HepG2 (cell line): ENCODE results near the gene COL5A2. TPM values are rescaled to one million over a fixed set of nuclear protein-coding genes. Genes with fewer than 3 reads are reported as not detected.

Source experiments
- ATAC-seq: fragments of 200-7000 bp; cut with Tn5 transposase; 3 replicates; pipeline ENCODE4 v1.9.1; 2020; ENCODE audit warnings: mild to moderate bottlenecking, moderate library complexity
- BruUV-seq: library from RNA; stranded (reverse); fragments of 400-500 nt; replicated peaks from 2 replicates; lab custom pipeline; 2021; lab: Mats Ljungman, UMichigan
- CTCF ChIA-PET: fragments of 300-600 bp; formaldehyde crosslinking; extraction: SDS; loops from one replicate; lab custom pipeline; 2021; ENCODE audit warnings: low total read pairs, inconsistent platforms, low intra/inter-chr PET ratio; lab: Yijun Ruan, JAX
- POLR2A ChIA-PET: fragments of 350-600 bp; sonication (Branson Sonifier 250); formaldehyde crosslinking; loops from one replicate; lab custom pipeline; 2020; ENCODE audit warnings: antibody characterized with exemption, inconsistent platforms; lab: Yijun Ruan, JAX
- DNase-seq: peaks from one replicate; pipeline ENCODE4 v3.0.0-alpha.2; 2015; ENCODE audit warnings: low spot score
- FAIRE-seq: peaks from 3 replicates; lab custom pipeline; 2011; peaks lifted over from hg19 to GRCh38; lab: Jason Lieb, UNC
- H2AFZ ChIP-seq: one replicate; pipeline ENCODE4 v1.6.1; 2011; ENCODE audit warnings: low read length, inconsistent platforms
- H3K27ac ChIP-seq: fragments of 300-600 bp; 3 replicates; pipeline ENCODE4 v1.8.0; 2011; ENCODE audit warnings: mixed run types, mild to moderate bottlenecking, mixed read lengths, low read length, inconsistent platforms; ENCODE audit not compliant: insufficient read depth; ENCODE audit errors: extremely low read length
- H3K27me3 ChIP-seq, 2 experiments: fragments of 200-600 bp in 1 of 2; 2 replicates in 1 of 2; 3 replicates in 1 of 2; pipeline versions ENCODE4 v1.6.0 to v1.8.0; 2011; ENCODE audit warnings: low read length in 2 of 2, mild to moderate bottlenecking in 2 of 2, moderate library complexity in 2 of 2, inconsistent platforms in 1 of 2; ENCODE audit not compliant: insufficient read depth in 2 of 2, control insufficient read depth in 1 of 2
- H3K36me3 ChIP-seq, 2 experiments: fragments of 200-600 bp in 1 of 2; replicated peaks in 1 of 2; 2 replicates in 1 of 2; 3 replicates in 1 of 2; pipeline versions ENCODE4 v1.5.1 to v1.8.0; 2011; ENCODE audit warnings: low read length in 2 of 2, inconsistent platforms in 1 of 2; ENCODE audit not compliant: insufficient read depth in 2 of 2, control insufficient read depth in 1 of 2
- H3K4me1 ChIP-seq: 2 replicates; pipeline ENCODE4 v1.5.1; 2012; ENCODE audit warnings: low read length, inconsistent platforms; ENCODE audit not compliant: insufficient read depth
- H3K4me2 ChIP-seq: 2 replicates; pipeline ENCODE4 v1.6.0; 2011; ENCODE audit warnings: low read depth, low read length, inconsistent platforms
- H3K4me3 ChIP-seq, 3 experiments: fragments of 200-600 bp in 1 of 3; sonication (generic), shearing (Covaris generic) in 1 of 3; replicated peaks in 1 of 3; 2 replicates each; pipeline ENCODE4 v1.5.1; 2011 to 2016; ENCODE audit warnings: low read length in 3 of 3, inconsistent platforms in 2 of 3, low read depth in 2 of 3, mild to moderate bottlenecking in 2 of 3, control low read depth in 1 of 3, mixed read lengths in 1 of 3; ENCODE audit not compliant: insufficient read depth in 1 of 3
- H3K79me2 ChIP-seq: one replicate; pipeline ENCODE4 v1.6.1; 2011; ENCODE audit warnings: low read length, inconsistent platforms; ENCODE audit not compliant: insufficient read depth
- H3K9ac ChIP-seq: 2 replicates; pipeline ENCODE4 v1.6.0; 2011; ENCODE audit warnings: mild to moderate bottlenecking, low read depth, low read length, inconsistent platforms; ENCODE audit not compliant: insufficient read depth
- H3K9me3 ChIP-seq: 2 replicates; pipeline ENCODE4 v1.5.1; 2012; ENCODE audit warnings: mild to moderate bottlenecking, low read length
- H4K20me1 ChIP-seq: 2 replicates; pipeline ENCODE4 v1.6.0; 2011; ENCODE audit warnings: inconsistent platforms, mild to moderate bottlenecking, low read length, moderate library complexity; ENCODE audit not compliant: insufficient read depth
- HOMEZ ChIP-seq: IDR thresholded peaks from 2 replicates; pipeline ENCODE4 v1.6.1; 2016; ENCODE audit warnings: low read depth
- KMT2B ChIP-seq: IDR thresholded peaks from 2 replicates; pipeline ENCODE4 v1.6.1; 2016; ENCODE audit warnings: missing genetic modification reagents, missing compliant biosample characterization
- NAIF1 ChIP-seq: sonication (generic); formaldehyde crosslinking; IDR thresholded peaks from 2 replicates; pipeline ENCODE4 v1.5.0; 2020; ENCODE audit warnings: mild to moderate bottlenecking, missing genetic modification reagents, borderline replicate concordance
- NCOA1 ChIP-seq: sonication (generic); formaldehyde crosslinking; IDR thresholded peaks from 2 replicates; pipeline ENCODE4 v1.9.0; 2021; ENCODE audit warnings: missing genetic modification reagents
- NR2C2 ChIP-seq: sonication (generic); formaldehyde crosslinking; IDR thresholded peaks from 2 replicates; pipeline ENCODE4 v1.4.0; 2020; ENCODE audit warnings: missing genetic modification reagents, mild to moderate bottlenecking, moderate library complexity, borderline replicate concordance
- NR2F1 ChIP-seq, 2 experiments: fragments of 450-650 bp in 1 of 2; formaldehyde crosslinking in 1 of 2; IDR thresholded peaks; 2 replicates each; pipeline versions ENCODE4 v1.5.0 to v1.6.1; 2016 to 2020; ENCODE audit warnings: mild to moderate bottlenecking in 1 of 2, missing compliant biosample characterization in 1 of 2, missing genetic modification reagents in 1 of 2, moderate library complexity in 1 of 2
- NR2F2 ChIP-seq: IDR thresholded peaks from 2 replicates; pipeline ENCODE4 v1.6.1; 2012; ENCODE audit warnings: low read depth, inconsistent platforms, borderline replicate concordance
- NR2F6 ChIP-seq, 2 experiments: IDR thresholded peaks; 2 replicates each; pipeline ENCODE4 v1.6.1; 2016; ENCODE audit warnings: antibody characterized with exemption in 1 of 2, mild to moderate bottlenecking in 1 of 2
- RAD21 ChIP-seq: fragments of 450-650 bp; formaldehyde crosslinking; IDR thresholded peaks from 2 replicates; pipeline ENCODE4 v1.5.0; 2020; ENCODE audit warnings: mild to moderate bottlenecking
- RARG ChIP-seq: sonication (generic); formaldehyde crosslinking; IDR thresholded peaks from 2 replicates; pipeline ENCODE4 v1.4.0; 2020; ENCODE audit warnings: low read depth, mild to moderate bottlenecking, missing genetic modification reagents
- RBM22 ChIP-seq: fragments of 200-400 bp; formaldehyde crosslinking; optimal IDR thresholded peaks from 2 replicates; pipeline ENCODE3; 2017; ENCODE audit warnings: mild to moderate bottlenecking, low read length, moderate library complexity
- SMC3 ChIP-seq: IDR thresholded peaks from 2 replicates; pipeline ENCODE4 v1.6.1; 2011; ENCODE audit warnings: low read length, improper control_type of control experiment
- SMYD3 ChIP-seq: sonication (generic); formaldehyde crosslinking; IDR thresholded peaks from 2 replicates; pipeline ENCODE4 v1.8.1; 2023; ENCODE audit warnings: mild to moderate bottlenecking, missing genetic modification reagents
- SRY ChIP-seq: sonication (generic); formaldehyde crosslinking; IDR thresholded peaks from 2 replicates; pipeline ENCODE4 v1.8.0; 2022; ENCODE audit warnings: mild to moderate bottlenecking, missing genetic modification reagents
- STAG1 ChIP-seq: sonication (generic); formaldehyde crosslinking; IDR thresholded peaks from 2 replicates; pipeline ENCODE4 v1.4.0; 2020; ENCODE audit warnings: missing genetic modification reagents
- ZMYM2 ChIP-seq: sonication (generic); formaldehyde crosslinking; IDR thresholded peaks from 2 replicates; pipeline ENCODE4 v1.8.0; 2022; ENCODE audit warnings: mild to moderate bottlenecking, missing genetic modification reagents
- ZMYM4 ChIP-seq: sonication (generic); formaldehyde crosslinking; IDR thresholded peaks from 2 replicates; pipeline ENCODE4 v1.8.1; 2023; ENCODE audit warnings: mild to moderate bottlenecking, missing genetic modification reagents
- ZNF264 ChIP-seq: sonication (generic); formaldehyde crosslinking; IDR thresholded peaks from 2 replicates; pipeline ENCODE4 v1.4.0; 2020; ENCODE audit warnings: missing genetic modification reagents
- ZNF776 ChIP-seq: sonication (generic); formaldehyde crosslinking; IDR thresholded peaks from 2 replicates; pipeline ENCODE4 v1.4.0; 2020; ENCODE audit warnings: mild to moderate bottlenecking, missing genetic modification reagents
- whole genome bisulfite sequencing: methylation state at CpG from one replicate; pipeline ENCODE4 v1.1.6; 2017; ENCODE audit warnings: low lambda C conversion rate; 5-methylcytosine and 5-hydroxymethylcytosine counted together
- in situ Hi-C: cut with HindIII; loops from 2 replicates; pipeline ENCODE4 v1.10.0; 2017; ENCODE audit warnings: low pct_unique_long_range_greater_than_20kb; ENCODE audit not compliant: extremely low pct_ligation_motif_present
- intact Hi-C: fragments of 100-400 bp; cut with micrococcal nuclease; formaldehyde crosslinking; loops from one replicate; pipeline ENCODE4 v1.10.0; 2022; ENCODE audit not compliant: unreplicated experiment
- polyA plus RNA-seq, 8 experiments: library from polyadenylated mRNA; depleted of rRNA in 3 of 8; stranded (reverse) in 7 of 8; unstranded in 1 of 8; fragments of >200 nt; fragmentation: Illumina TruSeq in 4 of 8; extraction: Trizol in 4 of 8; gene quantifications; 2 replicates each; pipeline versions ENCODE4 v1.2.1 to v1.2.3, GENCODE V29; 2011 to 2016; ENCODE audit warnings: low read depth in 4 of 8, missing spikeins in 1 of 8, mixed read lengths in 1 of 8; ENCODE audit not compliant: insufficient read depth in 1 of 8
- total RNA-seq, 5 experiments: library from RNA; depleted of rRNA; stranded (reverse); fragments of >200 nt; fragmentation: Illumina TruSeq; extraction: Trizol; gene quantifications; 2 replicates each; pipeline ENCODE4 v1.2.3, GENCODE V29; 2016; ENCODE audit warnings: low read depth in 1 of 5
- TF ChIP-seq, protein P1 (sequence below), 2 experiments: IDR thresholded peaks; 2 replicates each; pipeline ENCODE4 v1.6.1; 2011 to 2012; ENCODE audit warnings: low read length in 2 of 2, borderline replicate concordance in 1 of 2, low read depth in 1 of 2, mild to moderate bottlenecking in 1 of 2, moderate library complexity in 1 of 2

COL5A2 gene
- total and polyA plus RNA-seq, 2 of the 13 experiments (the other 11 are each of a cell fraction or from before 2014, with no cell fraction given): 0.83 to 1.5 TPM

- DNase-seq (peak; percentile 76), ATAC-seq (peak; percentile 100), FAIRE-seq (peak; percentile 81)
- in situ Hi-C loops: no loop called here
- ChIA-PET POLR2A (no interaction called here), CTCF (interaction anchor here (1.1 to 4.3 kb wide), 7 partner anchors 139 to 619 kb away, joined by 3 to 62 read pairs (median 4); no protein-coding TSS in a partner anchor)
- Histone ChIP-seq H4K20me1 (no peaks in the 10 kb centered on the region), H3K27ac (no peak overlapping the region), H3K4me1 (no peaks in the 10 kb centered on the region), H3K9me3 (no peaks in the 10 kb centered on the region), H3K4me2 (no peak overlapping the region), H3K27me3 (no peaks in the 10 kb centered on the region), H3K79me2 (no peaks in the 10 kb centered on the region), H3K36me3 (no peaks in the 10 kb centered on the region), H3K4me3 (no peak overlapping the region), H2AFZ (no peak overlapping the region), H3K9ac (no peak overlapping the region)
- WGBS: 44% methylated on average over 4 of the region's 4 CpGs
- intact Hi-C loops: loop anchor here (1.0 kb wide), 5 partner anchors 49 to 619 kb away; no protein-coding TSS in a partner anchor
- no TSS peak for BruUV-seq
- TF ChIP-seq NR2F2 (0 out of 2 replicates have a peak, but pooled peaks have one; percentile 42), NAIF1 (CRISPR knock-in tag) (no peak), NCOA1 (CRISPR knock-in tag) (no peak), HOMEZ (CRISPR knock-in tag) (0 out of 2 replicates have a peak, but pooled peaks have one; percentile 18), NR2F1 (CRISPR knock-in tag; IDR thresholded peaks at IDR 0.05) (peak; percentile 57 to 59; a peak in 3 of 4 replicates), NR2C2 (CRISPR knock-in tag) (0 out of 2 replicates have a peak, but pooled peaks have one; percentile 21), NR2F6 (IDR thresholded peaks at IDR 0.05) (peak; percentile 92), NR2F6 (CRISPR knock-in tag; IDR thresholded peaks at IDR 0.05) (peak; percentile 95), ZMYM2 (no peak), ZNF776 (no peak), KMT2B (no peak), SMYD3 (CRISPR knock-in tag) (peak; percentile 32; the same call in 1 of the 2 replicates), ZNF264 (CRISPR knock-in tag) (no peak), SMC3 (peak; percentile 95), RBM22 (no peak), RARG (CRISPR knock-in tag) (no peak), SRY (CRISPR knock-in tag) (no peak), RAD21 (CRISPR knock-in tag) (peak; percentile 79), STAG1 (CRISPR knock-in tag) (peak; percentile 78), ZMYM4 (0 out of 2 replicates have a peak, but pooled peaks have one; percentile 49)
- TF ChIP-seq, protein P1, sequence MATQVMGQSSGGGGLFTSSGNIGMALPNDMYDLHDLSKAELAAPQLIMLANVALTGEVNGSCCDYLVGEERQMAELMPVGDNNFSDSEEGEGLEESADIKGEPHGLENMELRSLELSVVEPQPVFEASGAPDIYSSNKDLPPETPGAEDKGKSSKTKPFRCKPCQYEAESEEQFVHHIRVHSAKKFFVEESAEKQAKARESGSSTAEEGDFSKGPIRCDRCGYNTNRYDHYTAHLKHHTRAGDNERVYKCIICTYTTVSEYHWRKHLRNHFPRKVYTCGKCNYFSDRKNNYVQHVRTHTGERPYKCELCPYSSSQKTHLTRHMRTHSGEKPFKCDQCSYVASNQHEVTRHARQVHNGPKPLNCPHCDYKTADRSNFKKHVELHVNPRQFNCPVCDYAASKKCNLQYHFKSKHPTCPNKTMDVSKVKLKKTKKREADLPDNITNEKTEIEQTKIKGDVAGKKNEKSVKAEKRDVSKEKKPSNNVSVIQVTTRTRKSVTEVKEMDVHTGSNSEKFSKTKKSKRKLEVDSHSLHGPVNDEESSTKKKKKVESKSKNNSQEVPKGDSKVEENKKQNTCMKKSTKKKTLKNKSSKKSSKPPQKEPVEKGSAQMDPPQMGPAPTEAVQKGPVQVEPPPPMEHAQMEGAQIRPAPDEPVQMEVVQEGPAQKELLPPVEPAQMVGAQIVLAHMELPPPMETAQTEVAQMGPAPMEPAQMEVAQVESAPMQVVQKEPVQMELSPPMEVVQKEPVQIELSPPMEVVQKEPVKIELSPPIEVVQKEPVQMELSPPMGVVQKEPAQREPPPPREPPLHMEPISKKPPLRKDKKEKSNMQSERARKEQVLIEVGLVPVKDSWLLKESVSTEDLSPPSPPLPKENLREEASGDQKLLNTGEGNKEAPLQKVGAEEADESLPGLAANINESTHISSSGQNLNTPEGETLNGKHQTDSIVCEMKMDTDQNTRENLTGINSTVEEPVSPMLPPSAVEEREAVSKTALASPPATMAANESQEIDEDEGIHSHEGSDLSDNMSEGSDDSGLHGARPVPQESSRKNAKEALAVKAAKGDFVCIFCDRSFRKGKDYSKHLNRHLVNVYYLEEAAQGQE (IDR thresholded peaks at IDR 0.05; ENCODE audit: borderline replicate concordance in 1 of 2, low read depth in 1 of 2, low read length in 2 of 2): no peak
These were observed 36.4 kb downstream of the COL5A2 start for GRCh38 chr2:189142893-189143759.
